Activated T-cell treated with anti-CD3 and anti-CD28 coated beads, Interleukin-2, amount 50 U/mL, for 48 hours (primary cell): Measurements from ENCODE around the gene KCTD20.

Experiments
- DNase-seq, 2 experiments: peaks; one replicate each; pipeline ENCODE4 v3.0.0-alpha.2; 2020

The KCTD20 gene

GRCh38 chr6:36499918-36500317, 57.1 kb downstream of the KCTD20 start:
- DNase-seq = no peak

- no peak for DNase-seq
These were observed 58.9 kb downstream of the KCTD20 start for GRCh38 chr6:36501686-36502085.

GRCh38 chr6:36504181-36504580, 61.4 kb downstream of the KCTD20 start:
- DNase-seq = no peak

- no peak for DNase-seq
These were observed 62.2 kb downstream of the KCTD20 start for GRCh38 chr6:36504982-36505381.

GRCh38 chr6:36505744-36506534, 63.1 kb downstream of the KCTD20 start:
- DNase-seq = no peak

- DNase-seq = no peak
These were observed 63.8 kb downstream of the KCTD20 start for GRCh38 chr6:36506611-36507010.

- DNase-seq = no peak
These were observed 65.7 kb downstream of the KCTD20 start for GRCh38 chr6:36508532-36508931.

GRCh38 chr6:36510365-36510764, 67.6 kb downstream of the KCTD20 start:
- DNase-seq = no peak

- DNase-seq = no peak
These were observed 72.0 kb downstream of the KCTD20 start for GRCh38 chr6:36514554-36515456.

GRCh38 chr6:36515844-36516243, 73.0 kb downstream of the KCTD20 start:
- DNase-seq = no peak

- DNase-seq = no peak
These were observed 73.8 kb downstream of the KCTD20 start for GRCh38 chr6:36516559-36516958.

GRCh38 chr6:36516988-36517387, 74.2 kb downstream of the KCTD20 start:
- DNase-seq = no peak

GRCh38 chr6:36517408-36517807, 74.6 kb downstream of the KCTD20 start:
- no peak for DNase-seq

- DNase-seq = no peak
These were observed 76.6 kb downstream of the KCTD20 start for GRCh38 chr6:36519352-36519751.

- DNase-seq = no peak
These were observed 80.7 kb downstream of the KCTD20 start for GRCh38 chr6:36523451-36523850.

GRCh38 chr6:36523936-36524499, 81.2 kb downstream of the KCTD20 start:
- DNase-seq = no peak

GRCh38 chr6:36524871-36525270, 82.1 kb downstream of the KCTD20 start:
- no peak for DNase-seq

- no peak for DNase-seq
These were observed 82.5 kb downstream of the KCTD20 start for GRCh38 chr6:36525346-36525745.

- no peak for DNase-seq
These were observed 83.3 kb downstream of the KCTD20 start for GRCh38 chr6:36526066-36526465.

- no peak for DNase-seq
These were observed 90.5 kb downstream of the KCTD20 start for GRCh38 chr6:36533321-36533720.

GRCh38 chr6:36536873-36537547, 94.2 kb downstream of the KCTD20 start:
- no peak for DNase-seq

- no peak for DNase-seq
These were observed 97.2 kb downstream of the KCTD20 start for GRCh38 chr6:36539814-36540568.
